ENCODE data around the gene SLC39A5.
"Not testable (repeated sequence)": the region's sequence is repeated elsewhere in the genome, so short reads cannot be mapped to it uniquely, and the experiment has no call there.

DNA sequence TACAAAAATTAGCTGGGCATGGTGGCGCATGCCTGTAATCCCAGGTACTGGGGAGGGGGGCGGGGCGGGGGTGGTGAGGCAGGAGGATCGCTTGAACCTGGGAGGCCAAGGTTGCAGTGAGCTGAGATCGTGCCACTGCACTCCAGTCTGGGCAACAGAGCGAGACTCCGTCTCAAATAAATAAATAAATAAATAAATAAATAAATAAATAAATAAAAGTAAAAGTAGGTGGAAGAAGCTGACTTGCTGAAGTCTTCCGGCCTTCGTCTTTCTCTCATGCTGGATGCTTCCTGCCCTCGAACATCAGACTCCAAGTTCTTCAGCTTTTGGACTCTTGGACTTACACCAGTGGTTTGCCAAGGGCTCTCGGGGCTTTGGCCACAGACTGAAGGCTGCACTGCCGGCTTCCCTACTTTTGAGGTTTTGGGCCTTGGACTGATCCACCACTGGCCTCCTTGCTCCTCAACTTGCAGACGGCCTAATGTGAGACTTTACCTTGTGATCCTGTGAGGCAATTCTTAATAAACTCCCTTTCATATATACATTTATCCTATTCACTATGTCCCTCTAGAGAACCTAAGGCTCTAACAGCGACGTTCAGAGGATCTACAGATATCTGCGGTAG is 36.3 kb downstream of the SLC39A5 start:
- TF ChIP-seq EZH2phosphoT487 (IDR thresholded peaks at IDR 0.05; ENCODE audit: borderline replicate concordance, low read depth); TEAD4 (IDR thresholded peaks at IDR 0.05; ENCODE audit: borderline replicate concordance, insufficient read depth); TCF12 (IDR thresholded peaks at IDR 0.05); YY1 (IDR thresholded peaks at IDR 0.05; ENCODE audit: low read depth); POLR2AphosphoS5 (IDR thresholded peaks at IDR 0.05; ENCODE audit: low read depth, low read length): not testable (repeated sequence)
- TF ChIP-seq, protein P1, sequence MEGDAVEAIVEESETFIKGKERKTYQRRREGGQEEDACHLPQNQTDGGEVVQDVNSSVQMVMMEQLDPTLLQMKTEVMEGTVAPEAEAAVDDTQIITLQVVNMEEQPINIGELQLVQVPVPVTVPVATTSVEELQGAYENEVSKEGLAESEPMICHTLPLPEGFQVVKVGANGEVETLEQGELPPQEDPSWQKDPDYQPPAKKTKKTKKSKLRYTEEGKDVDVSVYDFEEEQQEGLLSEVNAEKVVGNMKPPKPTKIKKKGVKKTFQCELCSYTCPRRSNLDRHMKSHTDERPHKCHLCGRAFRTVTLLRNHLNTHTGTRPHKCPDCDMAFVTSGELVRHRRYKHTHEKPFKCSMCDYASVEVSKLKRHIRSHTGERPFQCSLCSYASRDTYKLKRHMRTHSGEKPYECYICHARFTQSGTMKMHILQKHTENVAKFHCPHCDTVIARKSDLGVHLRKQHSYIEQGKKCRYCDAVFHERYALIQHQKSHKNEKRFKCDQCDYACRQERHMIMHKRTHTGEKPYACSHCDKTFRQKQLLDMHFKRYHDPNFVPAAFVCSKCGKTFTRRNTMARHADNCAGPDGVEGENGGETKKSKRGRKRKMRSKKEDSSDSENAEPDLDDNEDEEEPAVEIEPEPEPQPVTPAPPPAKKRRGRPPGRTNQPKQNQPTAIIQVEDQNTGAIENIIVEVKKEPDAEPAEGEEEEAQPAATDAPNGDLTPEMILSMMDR (IDR thresholded peaks at IDR 0.05) = not testable (repeated sequence)
- TF ChIP-seq, protein P2, sequence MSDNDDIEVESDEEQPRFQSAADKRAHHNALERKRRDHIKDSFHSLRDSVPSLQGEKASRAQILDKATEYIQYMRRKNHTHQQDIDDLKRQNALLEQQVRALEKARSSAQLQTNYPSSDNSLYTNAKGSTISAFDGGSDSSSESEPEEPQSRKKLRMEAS (IDR thresholded peaks at IDR 0.05; ENCODE audit: low read depth) = not testable (repeated sequence)
